ENCODE results near the gene LRP2BP. TPM values are rescaled to one million over a fixed set of nuclear protein-coding genes. Genes with fewer than 3 reads are reported as not detected.

LRP2BP gene
- 0.06 to 0.17 TPM (median 0.13 TPM) in 5 replicates for total RNA-seq (2022; extraction: Qiagen RNA extraction)

DNA sequence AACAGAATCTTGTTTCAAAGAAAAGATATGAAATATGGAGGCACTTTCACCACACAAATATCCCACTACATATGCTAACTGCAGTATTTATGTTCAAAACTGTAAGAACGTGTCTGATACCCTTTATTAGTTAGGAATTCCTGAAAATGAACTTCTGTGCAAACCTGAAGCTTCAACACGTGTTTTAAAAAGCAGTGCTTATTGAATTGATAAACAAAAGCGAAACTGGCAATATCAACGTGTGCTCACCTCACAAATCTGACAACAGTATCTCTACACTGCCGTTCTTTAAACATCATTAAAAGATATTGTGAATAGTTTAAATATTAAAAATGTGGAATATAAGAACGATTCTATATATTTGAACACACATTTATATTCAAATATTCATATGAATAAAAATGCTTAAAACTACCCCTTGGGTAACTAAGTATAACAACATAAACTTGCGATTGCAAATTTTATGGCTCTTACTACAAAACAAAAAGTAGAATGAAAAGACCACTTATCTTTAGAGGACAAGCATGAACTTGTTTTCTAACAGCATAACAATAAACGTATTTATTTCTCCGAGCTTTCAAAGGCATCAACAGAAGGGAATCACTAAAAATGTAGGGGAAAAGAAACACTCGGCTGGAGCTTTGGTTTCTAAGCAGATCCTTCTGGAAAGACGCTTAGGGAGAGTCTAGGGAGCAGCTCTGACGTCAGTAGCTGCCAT lies at the start of gene LRP2BP:
Gene LRP2BP (minus strand): TSS at position 687 of the 718 bp plus-strand sequence. CDS start 17,738 bp downstream, outside the sequence.

DNA sequence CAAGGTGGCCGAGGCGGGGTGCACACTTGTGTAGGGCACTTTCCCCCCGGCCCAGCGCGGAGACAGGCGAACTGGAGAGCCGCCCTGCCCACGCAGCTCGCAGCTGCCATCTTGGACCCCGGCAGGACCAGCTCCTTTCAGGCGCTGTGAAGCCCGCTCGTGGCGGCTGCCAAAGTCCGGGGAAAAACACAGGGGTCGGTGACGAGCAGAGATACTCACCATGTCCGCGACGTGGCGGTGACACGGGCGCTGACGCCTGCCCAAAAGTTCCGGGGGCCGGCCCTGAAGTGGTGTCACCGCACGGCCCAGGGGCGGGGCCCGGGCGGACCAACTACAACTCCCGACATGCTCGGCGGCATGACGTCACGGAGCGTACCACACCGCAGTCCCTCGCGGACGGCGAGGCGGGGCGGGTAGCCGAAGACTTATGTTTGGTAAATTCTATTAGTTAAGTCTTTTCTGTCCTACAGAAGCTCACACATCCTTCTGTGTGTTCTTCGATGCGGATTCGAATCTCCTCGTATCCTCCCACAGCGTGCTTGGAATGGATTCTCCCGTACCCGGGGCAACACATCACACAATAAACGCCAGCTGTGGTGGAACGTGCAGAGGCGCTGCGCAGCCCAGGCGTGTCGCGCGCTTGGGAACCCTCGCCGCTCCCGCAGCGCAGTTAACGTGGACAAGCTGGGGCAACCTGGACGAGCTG lies 30.1 kb upstream of the LRP2BP start, which contains the start of gene UFSP2:
Gene UFSP2 (minus strand): TSS at position 318 of the 706 bp plus-strand sequence. CDS start 96 bp downstream, at position 222.

DNA sequence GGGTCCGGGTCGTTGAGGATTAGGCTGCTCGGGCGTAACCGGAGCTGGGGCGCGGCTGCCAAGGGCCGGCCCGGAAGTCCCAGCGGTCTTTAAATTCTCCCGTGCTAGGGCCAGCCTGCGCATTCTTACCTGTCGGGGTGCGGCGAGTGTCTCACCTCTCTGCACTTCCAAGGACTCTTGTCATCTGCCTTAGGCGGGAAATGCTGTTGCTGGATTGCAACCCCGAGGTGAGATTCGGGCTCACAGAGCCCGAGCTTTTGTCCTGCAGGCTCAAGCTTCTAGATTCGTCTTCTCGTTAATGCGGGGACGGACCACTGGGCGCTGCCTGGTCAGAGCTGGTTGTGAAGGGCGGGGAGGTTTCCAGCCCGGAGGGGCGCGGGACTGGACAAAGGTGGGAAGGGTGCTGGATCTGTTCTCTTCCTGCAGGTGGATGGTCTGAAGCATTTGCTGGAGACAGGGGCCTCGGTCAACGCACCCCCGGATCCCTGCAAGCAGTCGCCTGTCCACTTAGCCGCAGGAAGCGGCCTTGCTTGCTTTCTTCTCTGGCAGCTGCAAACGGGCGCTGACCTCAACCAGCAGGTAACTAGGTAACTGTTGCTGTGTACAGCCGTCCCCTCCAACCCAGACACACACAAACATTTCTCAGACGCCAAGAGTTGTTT lies 1.1 kb upstream of the LRP2BP start, which contains the start of gene ANKRD37:
Gene ANKRD37 (plus strand): TSS at position 118 of the 662 bp plus-strand sequence. CDS start 83 bp downstream, at position 201.

Other genes with a start within 250 kb of the LRP2BP start
- 7.6 to 15.2 TPM (median 12.0 TPM) in 5 replicates for gene CFAP97, start 191.9 kb downstream of the LRP2BP start, total RNA-seq (2022; extraction: Qiagen RNA extraction)
- gene SNX25, start 186.3 kb downstream of the LRP2BP start, total RNA-seq (2022; extraction: Qiagen RNA extraction), result 6.3 to 8.7 TPM (median 8.2 TPM) in 5 replicates
- 2.2 to 4.0 TPM (median 3.2 TPM) in 5 replicates for gene ANKRD37, start 917 bp upstream of the LRP2BP start, total RNA-seq (2022; extraction: Qiagen RNA extraction)
- 11.0 to 14.6 TPM (median 12.7 TPM) in 5 replicates for gene UFSP2, start 30.0 kb upstream of the LRP2BP start, total RNA-seq (2022; extraction: Qiagen RNA extraction)
- not detected in 5 replicates for gene CCDC110, start 75.8 kb upstream of the LRP2BP start, total RNA-seq (2022; extraction: Qiagen RNA extraction)
- 0.10 to 0.54 TPM (median 0.24 TPM) in 5 replicates for gene PDLIM3, start 139.6 kb upstream of the LRP2BP start, total RNA-seq (2022; extraction: Qiagen RNA extraction)